GM12891 (cell line): ENCODE results near the gene EDEM1.

Source experiments
- DNase-seq: peaks from one replicate; pipeline ENCODE4 v3.0.0; 2011; ENCODE audit warnings: low spot score; ENCODE audit not compliant: insufficient read length
- FAIRE-seq: peaks from 2 replicates; lab custom pipeline; 2011; peaks lifted over from hg19 to GRCh38; lab: Jason Lieb, UNC
- PAX5 ChIP-seq: IDR thresholded peaks from 2 replicates; pipeline ENCODE4 v1.6.1; 2011; ENCODE audit warnings: low read length, moderate library complexity, mild to moderate bottlenecking; ENCODE audit not compliant: insufficient read depth, severe bottlenecking
- POLR2A ChIP-seq: IDR thresholded peaks from 2 replicates; pipeline ENCODE4 v1.6.1; 2011; ENCODE audit warnings: low read depth, low read length, control low read depth
- POLR2AphosphoS5 ChIP-seq: IDR thresholded peaks from 2 replicates; pipeline ENCODE4 v1.6.1; 2011; ENCODE audit warnings: low read depth, low read length, control low read depth
- POU2F2 ChIP-seq: IDR thresholded peaks from 2 replicates; pipeline ENCODE4 v1.6.1; 2011; ENCODE audit warnings: low read depth, mild to moderate bottlenecking, control low read depth, low read length, moderate library complexity
- SPI1 ChIP-seq: IDR thresholded peaks from 2 replicates; pipeline ENCODE4 v1.6.1; 2011; ENCODE audit warnings: low read depth, low read length, control low read depth
- TAF1 ChIP-seq: IDR thresholded peaks from 2 replicates; pipeline ENCODE4 v1.6.1; 2011; ENCODE audit warnings: low read depth, low read length, control low read depth

The EDEM1 gene

GRCh38 chr3:5197022-5197421 lies 9.5 kb downstream of the EDEM1 start:
- DNase-seq = no peak
- no peak for FAIRE-seq

GRCh38 chr3:5197470-5198312 lies 10.2 kb downstream of the EDEM1 start:
- DNase-seq (no peak), FAIRE-seq (peak; percentile 86)

More at GRCh38 chr3:5197022-5197421, 9.5 kb downstream of the EDEM1 start:
- TF ChIP-seq POLR2A (no peak), TAF1 (no peak), POU2F2 (no peak), POLR2AphosphoS5 (no peak), SPI1 (no peak), PAX5 (no peak)

DNA sequence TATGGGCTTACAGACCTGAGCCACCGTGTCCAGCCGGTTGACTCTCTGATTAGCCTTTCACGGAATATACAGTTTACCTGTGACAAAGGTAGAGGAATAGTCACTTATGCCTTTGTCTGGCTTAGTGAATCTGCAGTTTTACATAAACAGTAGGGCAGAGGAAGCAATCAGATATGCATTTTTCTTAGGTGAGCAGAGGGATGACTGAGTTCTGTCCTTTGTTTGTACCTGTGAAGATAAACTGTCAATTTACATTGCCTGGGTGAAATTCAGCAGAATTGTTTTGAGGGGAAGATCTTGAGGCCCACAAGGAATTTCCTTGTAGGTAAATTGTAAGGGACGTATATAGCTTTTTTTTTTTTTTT lies 10.8 kb downstream of the EDEM1 start:
- TF ChIP-seq TAF1 = no peak
- TF ChIP-seq POU2F2 = no peak
- no peak for TF ChIP-seq POLR2AphosphoS5
- no peak for TF ChIP-seq POLR2A
- TF ChIP-seq SPI1 = no peak
- no peak for TF ChIP-seq PAX5
- FAIRE-seq (peak; percentile 41), DNase-seq (no peak)

More at GRCh38 chr3:5197470-5198312, 10.2 kb downstream of the EDEM1 start:
- no peak for TF ChIP-seq POLR2AphosphoS5
- no peak for TF ChIP-seq PAX5
- no peak; the same call in 1 of the 2 replicates for TF ChIP-seq TAF1
- TF ChIP-seq POU2F2 = no peak
- TF ChIP-seq SPI1 = peak; percentile 84
- TF ChIP-seq POLR2A = no peak

GRCh38 chr3:5198986-5199731 lies 11.7 kb downstream of the EDEM1 start:
- no peak for TF ChIP-seq POLR2A
- 0 out of 2 replicates have a peak, but pooled peaks have one; percentile 26 for TF ChIP-seq POU2F2
- TF ChIP-seq POLR2AphosphoS5 = 0 out of 2 replicates have a peak, but pooled peaks have one; percentile 25
- TF ChIP-seq SPI1 = peak; percentile 96
- no peak for TF ChIP-seq PAX5
- TF ChIP-seq TAF1 = no peak
- DNase-seq = no peak
- peak; percentile 87 for FAIRE-seq

- FAIRE-seq (no peak), DNase-seq (no peak)
- TF ChIP-seq POLR2A = no peak
- TF ChIP-seq TAF1 = no peak
These were observed 14.0 kb downstream of the EDEM1 start for GRCh38 chr3:5201536-5201935.

GRCh38 chr3:5202222-5202621 lies 14.7 kb downstream of the EDEM1 start:
- TF ChIP-seq POLR2A (no peak), TAF1 (no peak)
- FAIRE-seq (no peak), DNase-seq (no peak)

GRCh38 chr3:5205165-5205941 lies 17.8 kb downstream of the EDEM1 start:
- peak; percentile 92 for FAIRE-seq
- TF ChIP-seq SPI1 (peak; percentile 98), TAF1 (no peak)
- DNase-seq = no peak

DNA sequence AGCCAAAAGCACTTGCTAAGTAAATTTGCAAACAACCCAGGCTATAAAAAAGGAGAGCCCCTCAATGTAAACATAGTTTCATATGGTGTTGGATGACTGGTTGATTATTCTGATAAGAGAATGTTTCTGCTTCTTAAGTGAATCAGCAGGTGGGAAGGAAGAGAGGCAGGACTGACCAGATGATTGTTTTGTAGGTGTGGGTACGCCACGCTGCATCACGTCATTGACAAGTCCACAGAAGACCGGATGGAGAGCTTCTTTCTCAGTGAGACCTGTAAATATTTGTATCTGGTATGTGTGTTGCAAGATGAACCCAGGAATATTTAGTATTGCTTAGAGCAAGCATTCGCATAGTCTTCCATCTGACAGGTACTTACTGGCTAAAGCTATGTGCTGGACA lies 23.4 kb downstream of the EDEM1 start:
- DNase-seq = no peak
- no peak for FAIRE-seq
- TF ChIP-seq POU2F2 (no peak), SPI1 (no peak), POLR2AphosphoS5 (no peak), POLR2A (no peak), TAF1 (no peak), PAX5 (no peak)
